ENCODE measurements around the gene TIMM17B. TPM values are rescaled to one million over a fixed set of nuclear protein-coding genes. Genes with fewer than 3 reads are reported as not detected.

Gene TIMM17B
- total RNA-seq = 72.0 and 75.1 TPM in 2 replicates

DNA sequence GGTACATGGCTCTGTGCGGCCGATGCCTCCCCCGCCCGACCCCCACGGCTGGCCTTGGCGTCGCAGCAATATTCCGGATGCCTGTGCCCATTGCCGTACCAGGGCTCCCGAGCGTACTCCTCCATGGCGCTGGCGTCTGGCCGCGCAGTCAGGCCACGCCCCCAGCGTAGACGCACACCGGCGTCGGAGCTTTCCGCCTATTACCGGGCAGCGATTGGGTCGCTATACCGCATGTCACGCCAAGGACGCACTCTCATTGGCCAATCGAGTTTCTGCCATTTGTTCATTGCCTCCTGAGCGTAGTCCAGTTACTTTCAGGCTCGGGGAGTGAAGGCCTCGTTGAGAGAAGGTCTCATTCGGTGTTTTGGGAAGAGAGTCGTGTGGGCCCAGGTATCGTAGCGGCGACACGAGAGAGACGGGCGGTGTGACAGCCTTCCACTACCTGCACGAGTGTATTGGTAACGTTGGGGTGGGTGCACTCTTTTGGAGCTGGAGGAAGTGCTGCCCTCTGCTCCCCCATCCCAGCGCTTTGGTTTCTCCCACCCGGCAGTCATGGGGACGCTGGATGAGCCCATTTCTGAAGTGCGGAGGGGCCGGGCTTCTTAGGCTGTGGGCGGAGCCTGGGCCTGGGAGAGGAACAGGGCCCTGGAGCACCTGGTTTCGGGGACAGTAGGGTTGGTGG, at the start of gene TIMM17B, which contains the start of gene PQBP1:
Gene TIMM17B, minus strand, starts transcription at position 144 of the 682 bp plus-strand sequence. Its CDS starts 19 bp downstream, at position 125.
Gene PQBP1, plus strand, starts transcription at position 306 of the 682 bp plus-strand sequence. CDS start 580 bp downstream, outside the sequence.
- Mint-ChIP-seq H3K4me1 (peaks cover 16% of the 10 kb centered on the region), H3K36me3 (ENCODE audit: low read depth) (peaks cover 30% of the 10 kb centered on the region), H3K27ac (peak within 1 kb of the TSS; percentile 95), H3K4me3 (peak within 1 kb of the TSS; percentile 83), H3K9me3 (no peaks in the 10 kb centered on the region), H3K27me3 (no peaks in the 10 kb centered on the region)
- DNase-seq = peak; percentile 96
- intact Hi-C loops (cut with micrococcal nuclease) = loop anchor here (1.0 to 10.0 kb wide), 7 partner anchors 14 to 253 kb away; partner anchors contain the start of genes HDAC6, OTUD5, PIM2 and SLC35A2

DNA sequence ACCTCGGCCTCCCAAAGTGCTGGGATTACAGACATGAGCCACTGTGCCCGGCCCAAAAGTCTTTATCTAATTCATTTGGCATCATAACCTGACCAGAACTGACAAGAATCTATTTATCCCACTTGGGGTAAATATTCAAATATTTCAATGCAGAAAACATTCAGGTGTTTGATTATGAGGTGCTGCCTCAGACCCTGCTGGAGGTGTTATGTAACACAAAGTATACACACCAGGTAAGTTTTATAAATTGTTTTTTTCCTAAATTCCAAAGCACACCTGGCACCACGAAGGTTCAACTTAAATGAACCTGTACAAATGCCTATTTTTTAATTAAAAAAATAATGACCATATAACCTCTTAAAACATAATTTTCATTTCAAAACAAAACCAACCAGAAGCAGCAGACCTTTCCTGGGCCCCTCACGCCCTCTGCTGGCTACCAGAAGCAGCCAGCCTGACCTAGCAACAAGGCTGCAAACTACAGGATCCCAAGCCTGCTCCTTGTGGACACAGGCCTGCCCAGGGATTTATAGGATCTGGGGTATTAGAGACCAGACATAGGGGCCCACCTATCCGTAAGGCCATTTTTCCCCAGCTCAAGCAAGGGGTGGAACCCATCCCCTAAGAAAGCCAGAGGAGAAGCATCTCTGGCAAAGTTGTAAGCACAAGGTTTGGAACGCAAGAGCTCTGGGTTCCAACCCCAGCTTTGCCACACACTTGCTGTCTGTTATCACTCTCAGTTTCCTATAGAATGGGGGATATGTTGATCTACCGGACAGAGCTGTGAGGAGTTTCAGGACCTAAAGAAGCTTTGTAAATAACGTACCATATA, 48.2 kb upstream of the TIMM17B start:
- peak; percentile 85 for DNase-seq
- intact Hi-C loops (cut with micrococcal nuclease) = no loop called here
- Mint-ChIP-seq H3K4me1 (peaks cover 34% of the 10 kb centered on the region), H3K36me3 (ENCODE audit: low read depth) (peaks cover 33% of the 10 kb centered on the region), H3K27ac (peak overlapping the region; percentile 36), H3K9me3 (no peaks in the 10 kb centered on the region), H3K27me3 (no peaks in the 10 kb centered on the region), H3K4me3 (peak overlapping the region; percentile 39)

DNA sequence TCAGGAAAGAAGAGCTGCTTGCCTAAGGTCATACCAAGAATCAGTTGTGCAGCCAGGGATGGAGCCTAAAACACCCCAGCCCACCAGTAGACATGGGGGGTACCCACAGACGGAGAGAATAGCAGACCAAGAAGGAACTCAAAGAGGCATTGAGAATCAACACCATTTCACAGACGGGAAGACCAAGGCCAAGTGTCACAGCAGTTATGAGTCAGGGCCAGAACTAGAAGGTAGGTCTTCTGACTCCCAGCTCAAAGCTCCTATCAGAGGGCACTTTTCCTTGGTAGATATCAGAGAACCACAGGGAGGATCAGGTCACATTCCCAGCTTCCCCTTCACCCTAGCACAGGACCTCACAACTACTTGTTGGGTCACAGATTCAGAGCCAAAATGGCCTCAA, 45.3 kb upstream of the TIMM17B start:
- Mint-ChIP-seq H3K27ac (peak overlapping the region; percentile 89), H3K4me3 (peak overlapping the region; percentile 76), H3K4me1 (peaks cover 57% of the 10 kb centered on the region), H3K9me3 (no peaks in the 10 kb centered on the region), H3K27me3 (no peaks in the 10 kb centered on the region), H3K36me3 (ENCODE audit: low read depth) (peaks cover 37% of the 10 kb centered on the region)
- intact Hi-C loops (cut with micrococcal nuclease) = loop anchor here (1.0 kb wide), 1 partner anchor 26 kb away; no protein-coding TSS in a partner anchor
- DNase-seq = no peak

DNA sequence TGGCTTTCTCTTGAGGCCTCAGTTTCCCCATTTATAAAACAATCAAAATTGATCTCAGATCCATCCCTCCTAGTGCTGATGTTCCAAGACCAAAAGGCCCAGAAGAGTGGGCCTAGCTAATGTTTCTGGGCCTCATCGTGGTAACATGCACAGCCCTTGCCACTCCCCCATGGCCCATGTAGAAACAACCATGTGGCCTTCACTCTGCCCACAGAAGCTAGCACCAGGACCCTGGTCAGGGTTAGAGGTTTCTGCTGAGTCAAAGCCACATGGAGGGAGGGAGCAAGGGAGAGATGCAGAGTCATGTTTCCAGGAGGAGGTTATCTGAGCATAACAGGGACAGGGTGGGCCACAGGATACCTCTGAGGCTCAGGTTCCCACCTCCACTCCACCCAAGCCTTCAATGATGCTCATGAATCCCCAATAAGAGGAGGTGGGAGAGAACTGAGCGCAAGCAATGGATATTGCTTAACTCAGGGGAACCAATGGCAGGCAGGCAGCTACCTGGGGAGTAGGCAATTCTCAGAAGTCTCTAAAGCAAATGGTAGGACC, 42.9 kb upstream of the TIMM17B start:
- peak; percentile 65 for DNase-seq
- Mint-ChIP-seq H3K36me3 (ENCODE audit: low read depth) (peaks cover 47% of the 10 kb centered on the region), H3K4me3 (peak overlapping the region; percentile 44), H3K27ac (peak overlapping the region; percentile 96), H3K4me1 (peaks cover 71% of the 10 kb centered on the region), H3K9me3 (no peaks in the 10 kb centered on the region), H3K27me3 (no peaks in the 10 kb centered on the region)
- intact Hi-C loops (cut with micrococcal nuclease) = no loop called here

DNA sequence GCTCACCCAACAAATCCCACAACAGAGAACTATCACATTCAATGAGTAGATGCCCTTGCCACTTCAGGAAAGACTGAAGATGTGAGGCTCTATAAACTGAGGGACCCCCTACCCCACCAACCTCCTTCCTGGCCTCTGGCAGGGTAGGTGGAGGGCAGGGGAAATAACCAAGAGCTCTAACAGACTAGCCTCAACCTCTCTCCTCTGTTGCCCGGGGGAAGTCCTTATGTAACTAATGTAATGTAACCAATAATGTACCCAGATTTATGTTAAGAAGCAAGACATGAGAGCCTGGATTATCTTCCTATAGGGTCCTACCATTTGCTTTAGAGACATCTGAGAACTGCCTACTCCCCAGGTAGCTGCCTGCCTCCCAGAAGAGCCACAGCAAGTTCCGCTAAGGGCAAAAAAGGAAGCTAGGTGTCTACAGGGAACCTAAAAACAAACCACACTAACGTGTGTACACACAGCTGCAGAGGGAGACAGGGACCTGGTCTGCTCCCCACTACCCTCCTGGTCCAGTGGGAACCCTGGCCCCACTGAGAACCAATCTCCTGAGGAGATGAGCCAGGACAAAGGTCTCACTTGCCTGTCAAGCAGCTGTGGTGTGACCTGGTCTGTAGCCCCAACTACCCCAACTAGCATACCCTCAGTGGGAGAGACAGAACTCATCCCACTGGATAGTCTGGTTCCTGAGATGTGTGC, 42.1 kb upstream of the TIMM17B start:
- DNase-seq = peak; percentile 80
- Mint-ChIP-seq H3K4me1 (peaks cover 79% of the 10 kb centered on the region), H3K36me3 (ENCODE audit: low read depth) (peaks cover 55% of the 10 kb centered on the region), H3K4me3 (peak overlapping the region; percentile 82), H3K9me3 (no peaks in the 10 kb centered on the region), H3K27ac (peak overlapping the region; percentile 96), H3K27me3 (no peaks in the 10 kb centered on the region)
- intact Hi-C loops (cut with micrococcal nuclease) = loop anchor here (5.0 kb wide), 1 partner anchor 333 kb away; no protein-coding TSS in a partner anchor

DNA sequence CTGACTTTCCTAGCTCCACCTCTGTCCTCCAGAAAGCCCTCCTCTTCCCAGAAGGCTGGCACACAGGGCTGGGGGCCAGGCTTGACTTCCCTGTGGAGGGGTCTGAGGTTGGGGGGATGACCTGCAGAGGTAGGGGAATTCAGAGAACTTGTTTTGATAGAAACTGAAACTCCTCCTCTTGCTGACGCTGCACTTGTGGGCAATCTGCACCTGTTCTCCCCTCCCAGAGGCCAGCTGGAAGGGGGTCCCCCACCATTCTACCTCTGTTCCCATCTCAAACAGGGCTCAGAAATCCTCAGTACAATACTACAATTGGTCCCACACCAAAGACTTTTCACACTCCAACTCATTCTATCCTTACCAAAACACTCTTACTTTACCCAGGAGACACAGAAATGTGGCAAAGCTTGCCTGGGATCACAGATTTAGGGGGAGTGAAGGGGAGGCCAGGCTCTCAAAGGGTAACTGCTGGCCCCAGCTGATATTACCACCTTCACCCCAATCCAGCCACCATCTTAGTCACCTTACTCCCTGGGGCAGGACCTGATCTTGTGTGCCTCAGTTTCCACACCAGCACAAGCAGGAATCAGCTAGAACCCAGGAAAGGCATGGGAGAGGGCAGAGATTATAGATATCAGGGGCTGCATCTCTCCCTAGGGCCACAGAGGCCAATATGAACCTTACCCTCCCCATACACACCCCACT, 41.3 kb upstream of the TIMM17B start:
- Mint-ChIP-seq H3K4me1 (peaks cover 81% of the 10 kb centered on the region), H3K36me3 (ENCODE audit: low read depth) (peaks cover 60% of the 10 kb centered on the region), H3K9me3 (no peaks in the 10 kb centered on the region), H3K27me3 (no peaks in the 10 kb centered on the region), H3K27ac (peak overlapping the region; percentile 96), H3K4me3 (peak overlapping the region; percentile 82)
- peak; percentile 93 for DNase-seq
- intact Hi-C loops (cut with micrococcal nuclease) = loop anchor here (5.0 kb wide), 1 partner anchor 333 kb away; no protein-coding TSS in a partner anchor

DNA sequence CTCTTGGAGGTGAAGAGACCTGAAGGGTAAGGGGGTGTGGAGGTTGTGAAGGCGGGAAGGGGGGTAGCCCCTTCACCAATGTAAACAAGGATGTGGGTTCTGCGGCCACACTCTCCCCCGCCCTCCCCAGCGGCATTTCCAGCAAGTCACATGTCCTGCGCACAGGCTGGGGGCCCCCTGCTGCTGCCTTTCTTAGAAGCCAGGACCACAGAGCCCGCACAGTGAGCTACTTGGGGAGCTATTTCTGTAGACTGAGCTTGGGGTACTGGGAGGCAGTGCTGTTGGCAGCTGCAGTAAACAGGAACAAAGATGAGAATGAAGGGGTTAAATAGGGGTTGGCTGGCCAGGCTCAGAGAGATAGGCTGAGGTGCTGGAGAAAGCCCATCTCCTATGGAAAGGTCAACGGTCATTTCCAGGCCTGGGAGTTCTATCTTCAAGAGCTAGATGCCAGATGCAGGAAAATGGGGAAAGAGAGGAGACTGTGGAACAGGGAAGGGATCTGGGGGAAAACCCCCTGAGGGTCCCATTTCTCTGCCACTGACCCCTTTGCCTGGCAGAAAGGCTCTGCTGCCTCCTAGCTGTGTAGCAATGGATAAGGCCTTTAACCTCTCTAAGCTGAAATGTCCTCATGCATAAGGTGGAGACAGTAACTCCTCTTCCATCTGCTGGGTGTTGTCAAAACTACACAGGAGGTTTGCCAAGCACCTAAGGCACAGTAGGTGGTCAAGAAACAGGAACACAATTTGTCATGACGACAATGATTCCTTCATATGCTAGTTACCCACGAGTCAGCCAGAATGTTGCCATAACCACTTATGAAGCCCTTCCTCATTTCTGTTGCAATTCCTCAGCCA, 39.7 kb upstream of the TIMM17B start:
- Mint-ChIP-seq H3K4me1 (peaks cover 72% of the 10 kb centered on the region), H3K27me3 (no peaks in the 10 kb centered on the region), H3K9me3 (no peaks in the 10 kb centered on the region), H3K4me3 (peak overlapping the region; percentile 82), H3K36me3 (ENCODE audit: low read depth) (peaks cover 54% of the 10 kb centered on the region), H3K27ac (peak overlapping the region; percentile 96)
- DNase-seq = peak; percentile 96
- intact Hi-C loops (cut with micrococcal nuclease) = loop anchor here (1.0 to 5.0 kb wide), 3 partner anchors 18 to 335 kb away; partner anchors contain the start of gene PIM2

DNA sequence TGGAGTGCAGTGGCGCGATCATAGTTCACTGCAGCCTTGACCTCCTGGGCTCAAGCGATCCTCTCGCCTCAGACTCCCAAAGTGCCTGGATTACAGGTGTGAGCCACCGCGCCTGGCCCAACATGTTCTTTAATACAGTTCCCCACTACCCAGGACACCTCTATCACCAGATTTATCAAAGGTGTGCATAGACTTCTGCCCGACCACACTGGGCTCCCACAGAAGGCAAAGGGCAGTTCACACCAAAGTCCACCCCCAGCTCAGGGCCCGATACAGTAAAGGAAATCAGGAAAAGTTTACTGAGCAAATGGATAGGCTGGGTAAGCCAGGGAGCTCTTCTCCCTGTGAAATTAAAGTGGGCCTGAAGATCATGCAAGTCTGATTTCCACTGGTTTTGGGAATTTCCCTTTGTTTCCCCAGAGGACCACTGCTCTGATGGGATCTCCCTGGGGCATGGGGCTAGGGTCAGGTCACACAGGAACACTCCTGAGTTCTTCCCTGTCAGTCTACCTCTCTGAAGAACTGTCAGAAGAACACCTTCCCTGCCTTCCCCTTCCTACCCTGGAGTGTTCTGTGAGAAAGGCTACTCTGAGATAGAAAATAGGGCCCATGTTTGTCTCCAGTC, 39.0 kb upstream of the TIMM17B start:
- Mint-ChIP-seq H3K4me3 (peak overlapping the region; percentile 82), H3K27ac (peak overlapping the region; percentile 96), H3K9me3 (no peaks in the 10 kb centered on the region), H3K36me3 (ENCODE audit: low read depth) (peaks cover 49% of the 10 kb centered on the region), H3K4me1 (peaks cover 64% of the 10 kb centered on the region), H3K27me3 (no peaks in the 10 kb centered on the region)
- intact Hi-C loops (cut with micrococcal nuclease) = loop anchor here (1.0 to 5.0 kb wide), 3 partner anchors 17 to 336 kb away; partner anchors contain the start of gene PIM2
- DNase-seq = no peak

DNA sequence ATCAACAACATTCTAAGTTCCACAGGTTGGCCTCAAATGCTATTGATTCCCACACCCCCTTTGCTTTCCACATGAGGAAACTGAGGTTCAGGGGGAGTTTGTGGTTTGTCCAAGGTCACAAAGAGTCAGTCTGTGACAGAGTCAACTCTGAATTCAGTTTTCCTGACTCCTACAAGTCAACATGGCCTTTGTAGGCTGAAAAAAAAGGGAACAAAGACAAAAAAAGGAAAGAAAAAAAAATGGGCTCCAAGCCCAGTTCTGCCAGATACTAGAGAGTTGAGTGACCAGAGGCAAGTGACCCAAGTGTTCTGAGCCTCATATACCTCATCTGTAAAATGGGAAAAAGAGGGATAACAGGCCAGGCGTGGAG, 37.7 kb upstream of the TIMM17B start:
- Mint-ChIP-seq H3K9me3 (no peaks in the 10 kb centered on the region), H3K4me3 (peak overlapping the region; percentile 78), H3K36me3 (ENCODE audit: low read depth) (peaks cover 49% of the 10 kb centered on the region), H3K27me3 (no peaks in the 10 kb centered on the region), H3K4me1 (peaks cover 57% of the 10 kb centered on the region), H3K27ac (peak overlapping the region; percentile 96)
- intact Hi-C loops (cut with micrococcal nuclease) = loop anchor here (5.0 kb wide), 1 partner anchor 337 kb away; no protein-coding TSS in a partner anchor
- DNase-seq = no peak

DNA sequence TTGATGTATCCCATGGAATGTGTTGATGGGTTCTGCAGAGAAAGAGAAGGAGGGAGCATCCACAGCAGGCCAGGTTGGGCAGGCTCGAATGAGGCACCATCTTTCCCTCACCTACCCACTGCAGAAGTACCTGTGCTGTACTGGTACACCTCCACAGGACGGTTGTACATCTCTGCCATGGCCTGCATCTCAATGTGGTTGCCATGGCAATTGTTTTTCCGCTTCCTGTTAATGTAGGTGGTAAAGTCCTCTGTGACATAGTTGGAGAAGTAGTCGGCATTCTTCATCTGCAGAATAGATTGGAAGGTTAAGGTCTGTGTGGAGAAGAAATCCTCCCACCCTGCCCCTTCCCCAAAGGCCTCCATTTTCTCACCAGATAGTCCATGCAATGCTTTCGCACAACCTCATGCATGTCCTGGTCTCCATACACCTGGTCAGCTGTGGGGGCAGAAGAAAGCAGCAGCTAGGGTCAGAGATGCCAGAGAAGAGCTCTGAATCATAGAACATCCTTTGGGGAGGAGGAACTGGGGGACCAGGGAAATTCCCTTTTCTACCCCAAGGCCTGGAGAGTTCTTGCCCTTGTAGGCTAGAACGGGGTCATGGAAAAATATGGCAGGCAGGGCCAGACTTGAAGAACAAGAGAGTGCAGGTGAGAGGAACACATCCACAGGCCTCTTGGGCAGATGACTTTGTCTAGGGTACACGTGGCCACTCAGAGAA, 37.2 kb upstream of the TIMM17B start:
- peaks cover 48% of the 10 kb centered on the region for H3K36me3 Mint-ChIP-seq (ENCODE audit: low read depth)
- no peaks in the 10 kb centered on the region for H3K9me3 Mint-ChIP-seq
- H3K27ac Mint-ChIP-seq = peak overlapping the region; percentile 96
- H3K27me3 Mint-ChIP-seq = no peaks in the 10 kb centered on the region
- peak overlapping the region; percentile 78 for H3K4me3 Mint-ChIP-seq
- peaks cover 52% of the 10 kb centered on the region for H3K4me1 Mint-ChIP-seq
- peak; percentile 83 for DNase-seq
- intact Hi-C loops (cut with micrococcal nuclease) = loop anchor here (5.0 kb wide), 1 partner anchor 338 kb away; no protein-coding TSS in a partner anchor

DNA sequence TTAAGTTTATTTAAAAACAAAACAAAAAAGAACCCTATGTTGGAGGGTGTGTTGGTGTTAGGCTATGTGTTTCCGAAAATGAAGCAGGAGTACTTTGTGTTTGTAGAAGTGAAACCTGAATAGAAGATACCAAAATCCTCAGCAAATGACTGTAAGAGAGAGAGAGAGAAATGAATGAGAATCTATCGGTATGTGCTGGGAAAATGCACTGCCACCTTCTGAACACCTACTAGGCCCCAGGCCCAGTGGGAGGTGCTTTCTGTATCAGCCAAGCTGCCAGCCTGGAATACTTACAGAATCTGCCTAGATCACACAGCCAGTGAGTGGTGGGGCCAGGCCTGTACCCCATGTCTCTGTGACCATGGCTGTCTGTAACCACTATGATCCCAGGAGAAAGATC, 36.2 kb upstream of the TIMM17B start:
- H3K27me3 Mint-ChIP-seq = no peaks in the 10 kb centered on the region
- peaks cover 42% of the 10 kb centered on the region for H3K4me1 Mint-ChIP-seq
- no peaks in the 10 kb centered on the region for H3K9me3 Mint-ChIP-seq
- intact Hi-C loops (cut with micrococcal nuclease) = no loop called here
- H3K36me3 Mint-ChIP-seq (ENCODE audit: low read depth) = peaks cover 51% of the 10 kb centered on the region
- no peak for DNase-seq
- H3K4me3 Mint-ChIP-seq = peak overlapping the region; percentile 78
- H3K27ac Mint-ChIP-seq = peak overlapping the region; percentile 96

Measured in activated CD4-positive, alpha-beta T cell treated with anti-CD3 and anti-CD28 coated beads, Interleukin-2, amount 10 ng/mL, durations not matched to agents 24 days and 14 days (primary cell).